ENCODE results near the gene CCDC187.

Gene CCDC187

DNA sequence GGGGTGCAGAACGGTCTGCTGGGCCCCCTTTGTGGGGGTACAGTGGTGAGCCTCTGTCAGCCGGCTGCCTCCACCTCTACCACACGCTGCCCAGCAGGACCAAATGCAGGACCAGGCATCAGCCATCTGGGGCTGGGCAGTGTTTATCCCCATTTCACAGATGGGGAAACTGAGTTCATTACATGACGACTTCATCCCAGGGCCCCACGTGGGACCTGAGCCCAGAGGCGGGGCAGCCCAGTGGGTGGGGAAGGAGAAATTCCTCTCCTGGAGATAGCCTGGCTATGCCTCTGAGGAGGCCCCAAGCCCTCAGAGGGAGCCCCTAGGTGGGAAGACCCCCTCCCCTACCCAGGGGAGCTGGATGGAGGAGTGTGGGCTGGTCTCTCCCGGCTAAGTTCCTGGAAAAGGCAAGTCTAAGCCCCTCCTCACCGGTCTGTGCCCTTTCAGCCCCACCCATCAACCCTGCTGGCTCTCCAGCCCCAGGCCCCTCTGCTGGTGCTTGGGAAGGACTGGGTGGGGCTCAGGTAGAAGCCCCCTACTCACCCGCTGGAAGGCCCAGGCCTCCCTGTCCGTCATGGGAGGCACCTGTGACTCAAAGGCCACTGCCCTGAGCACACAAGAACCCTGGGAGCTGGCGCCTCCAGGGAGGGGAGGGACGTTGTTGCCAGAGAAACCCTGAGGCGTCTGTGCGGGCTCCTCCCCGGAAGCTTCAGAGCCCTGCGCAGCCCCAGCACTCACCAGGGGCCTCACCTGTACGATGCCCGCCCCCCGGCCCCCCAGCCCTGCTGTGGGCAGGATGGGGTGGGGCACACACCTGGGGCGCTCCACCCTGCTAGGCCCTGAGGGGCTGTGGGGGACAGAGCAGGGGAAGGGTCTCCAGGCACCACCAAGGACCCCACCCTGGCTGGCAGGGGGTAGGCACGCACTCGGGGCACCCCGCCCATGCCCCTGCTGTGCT, 7.4 kb upstream of the CCDC187 start:
- peak; percentile 39 for DNase-seq (ENCODE audit: low read depth)
- no peak for TF ChIP-seq CTCF (IDR thresholded peaks at IDR 0.05; ENCODE audit: insufficient read depth, low read depth, low read length, missing control alignments)
- no peak overlapping the region for H3K4me3 ChIP-seq (ENCODE audit: low read length)

GRCh38 chr9:136310273-136311030, 6.6 kb upstream of the CCDC187 start:
- H3K4me3 ChIP-seq (ENCODE audit: low read length), result no peak overlapping the region
- DNase-seq (ENCODE audit: low read depth), result no peak
- TF ChIP-seq CTCF (IDR thresholded peaks at IDR 0.05; ENCODE audit: insufficient read depth, low read depth, low read length, missing control alignments), result no peak

DNA sequence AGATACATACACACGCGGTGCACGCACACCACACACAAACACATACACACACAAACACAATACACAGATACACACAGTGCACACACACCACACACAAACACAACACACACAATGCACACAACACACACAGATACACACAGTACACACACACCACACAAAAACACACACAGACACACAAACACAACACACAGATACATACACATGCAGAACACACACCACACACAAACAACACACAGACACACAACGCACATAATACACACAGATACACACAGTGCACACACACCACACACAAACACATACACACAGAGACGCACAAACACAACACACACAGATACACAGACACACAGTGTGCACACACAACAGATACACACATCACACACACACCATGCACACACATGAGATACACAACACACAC, 5.9 kb upstream of the CCDC187 start:
- no peak overlapping the region for H3K4me3 ChIP-seq (ENCODE audit: low read length)
- no peak for DNase-seq (ENCODE audit: low read depth)
- TF ChIP-seq CTCF (IDR thresholded peaks at IDR 0.05; ENCODE audit: insufficient read depth, low read depth, low read length, missing control alignments), result no peak

GRCh38 chr9:136309101-136309801, 5.4 kb upstream of the CCDC187 start:
- no peak for TF ChIP-seq CTCF (IDR thresholded peaks at IDR 0.05; ENCODE audit: insufficient read depth, low read depth, low read length, missing control alignments)
- DNase-seq (ENCODE audit: low read depth), result peak; percentile 34
- no peak overlapping the region for H3K4me3 ChIP-seq (ENCODE audit: low read length)

DNA sequence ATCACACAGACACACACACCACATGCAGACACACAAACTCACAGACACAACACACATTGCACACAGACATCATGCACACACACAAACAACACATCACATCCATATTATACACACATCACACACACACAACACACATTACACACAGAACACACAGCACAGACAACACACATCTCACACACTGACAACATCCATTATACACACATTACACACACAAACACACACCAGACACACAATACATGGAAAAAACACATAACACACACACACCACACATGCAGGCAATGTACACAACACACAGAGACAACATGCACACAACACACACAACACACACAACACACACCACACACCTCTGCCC, 4.8 kb upstream of the CCDC187 start:
- TF ChIP-seq CTCF (IDR thresholded peaks at IDR 0.05; ENCODE audit: insufficient read depth, low read depth, low read length, missing control alignments), result no peak
- no peak overlapping the region for H3K4me3 ChIP-seq (ENCODE audit: low read length)
- no peak for DNase-seq (ENCODE audit: low read depth)

DNA sequence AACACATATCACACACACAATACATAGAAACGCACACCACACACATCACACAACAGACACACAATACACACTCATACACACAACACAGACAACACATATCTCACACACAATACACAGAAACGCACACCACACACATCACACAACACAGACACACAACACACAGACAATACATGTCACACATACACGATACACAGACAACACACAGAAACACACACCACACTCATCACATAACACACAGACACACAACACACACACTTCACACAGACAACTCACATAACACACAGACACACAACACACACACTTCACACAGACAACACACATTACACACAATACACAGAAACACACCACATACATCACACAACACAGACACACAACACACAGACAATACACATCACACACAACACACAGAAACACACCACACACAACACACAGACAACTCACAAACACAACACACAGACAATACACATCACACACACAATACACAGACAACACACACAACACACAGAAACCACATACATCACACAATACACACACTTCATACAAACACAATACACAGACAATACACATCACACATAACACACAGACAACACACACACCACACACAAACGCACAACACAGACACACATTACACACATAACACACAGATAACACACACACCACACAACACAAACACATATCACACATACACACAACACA, 4.3 kb upstream of the CCDC187 start:
- no peak for DNase-seq (ENCODE audit: low read depth)
- TF ChIP-seq CTCF (IDR thresholded peaks at IDR 0.05; ENCODE audit: insufficient read depth, low read depth, low read length, missing control alignments), result no peak
- H3K4me3 ChIP-seq (ENCODE audit: low read length), result no peak overlapping the region
